ENCODE data around the gene RNF20. TPM values are rescaled to one million over a fixed set of nuclear protein-coding genes. Genes with fewer than 3 reads are reported as not detected.

The RNF20 gene, protein sequence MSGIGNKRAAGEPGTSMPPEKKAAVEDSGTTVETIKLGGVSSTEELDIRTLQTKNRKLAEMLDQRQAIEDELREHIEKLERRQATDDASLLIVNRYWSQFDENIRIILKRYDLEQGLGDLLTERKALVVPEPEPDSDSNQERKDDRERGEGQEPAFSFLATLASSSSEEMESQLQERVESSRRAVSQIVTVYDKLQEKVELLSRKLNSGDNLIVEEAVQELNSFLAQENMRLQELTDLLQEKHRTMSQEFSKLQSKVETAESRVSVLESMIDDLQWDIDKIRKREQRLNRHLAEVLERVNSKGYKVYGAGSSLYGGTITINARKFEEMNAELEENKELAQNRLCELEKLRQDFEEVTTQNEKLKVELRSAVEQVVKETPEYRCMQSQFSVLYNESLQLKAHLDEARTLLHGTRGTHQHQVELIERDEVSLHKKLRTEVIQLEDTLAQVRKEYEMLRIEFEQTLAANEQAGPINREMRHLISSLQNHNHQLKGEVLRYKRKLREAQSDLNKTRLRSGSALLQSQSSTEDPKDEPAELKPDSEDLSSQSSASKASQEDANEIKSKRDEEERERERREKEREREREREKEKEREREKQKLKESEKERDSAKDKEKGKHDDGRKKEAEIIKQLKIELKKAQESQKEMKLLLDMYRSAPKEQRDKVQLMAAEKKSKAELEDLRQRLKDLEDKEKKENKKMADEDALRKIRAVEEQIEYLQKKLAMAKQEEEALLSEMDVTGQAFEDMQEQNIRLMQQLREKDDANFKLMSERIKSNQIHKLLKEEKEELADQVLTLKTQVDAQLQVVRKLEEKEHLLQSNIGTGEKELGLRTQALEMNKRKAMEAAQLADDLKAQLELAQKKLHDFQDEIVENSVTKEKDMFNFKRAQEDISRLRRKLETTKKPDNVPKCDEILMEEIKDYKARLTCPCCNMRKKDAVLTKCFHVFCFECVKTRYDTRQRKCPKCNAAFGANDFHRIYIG
- 20.4 to 22.3 TPM (median 21.9 TPM) in 5 replicates for total RNA-seq (2022; extraction: Qiagen RNA extraction)

DNA sequence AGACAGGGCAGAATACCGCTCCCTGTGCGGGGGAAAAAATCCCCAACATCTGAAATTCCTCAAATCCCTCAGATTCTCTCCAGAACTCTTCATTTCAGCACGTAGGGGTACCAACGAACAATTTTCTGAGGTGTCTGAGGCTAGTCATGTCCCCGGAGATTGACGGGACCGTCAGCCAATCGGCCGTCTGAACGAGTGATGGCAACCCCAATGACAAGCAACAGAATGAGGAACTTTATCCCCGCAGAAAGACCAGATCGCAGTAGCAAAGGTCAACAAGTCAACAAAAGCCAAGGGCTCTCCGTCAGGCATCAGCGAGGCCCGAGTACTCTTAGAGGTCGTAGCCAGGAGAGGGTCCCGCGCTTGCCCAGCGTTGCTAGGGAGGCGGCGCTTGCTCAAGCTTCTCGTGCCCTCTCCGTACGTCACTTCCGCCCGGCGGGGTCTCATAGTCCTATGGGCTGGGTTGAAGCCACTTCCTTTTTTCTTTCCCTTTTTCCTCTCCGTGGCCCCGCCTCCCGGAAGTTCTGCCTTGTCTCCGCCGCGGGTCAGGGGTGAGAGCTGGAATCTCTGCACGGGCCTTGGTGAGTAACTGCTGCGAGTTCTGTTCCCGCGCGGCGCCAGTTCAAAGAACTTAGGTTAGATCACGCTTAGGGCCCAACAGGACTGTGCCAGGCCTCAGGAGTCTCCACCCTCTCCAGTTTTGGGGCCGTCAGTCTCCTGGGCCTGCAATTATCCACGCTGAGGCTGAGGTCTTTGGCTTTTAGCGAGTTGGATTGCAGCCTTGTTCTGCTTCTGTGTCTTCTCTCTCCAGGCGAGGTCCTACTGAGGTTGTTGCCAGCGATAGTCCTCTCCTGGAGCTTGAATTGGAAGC is at the start of gene RNF20:
RNF20 (plus strand) TSS at position 520 of the 871 bp plus-strand sequence. CDS start 1,571 bp downstream, outside the sequence.

DNA sequence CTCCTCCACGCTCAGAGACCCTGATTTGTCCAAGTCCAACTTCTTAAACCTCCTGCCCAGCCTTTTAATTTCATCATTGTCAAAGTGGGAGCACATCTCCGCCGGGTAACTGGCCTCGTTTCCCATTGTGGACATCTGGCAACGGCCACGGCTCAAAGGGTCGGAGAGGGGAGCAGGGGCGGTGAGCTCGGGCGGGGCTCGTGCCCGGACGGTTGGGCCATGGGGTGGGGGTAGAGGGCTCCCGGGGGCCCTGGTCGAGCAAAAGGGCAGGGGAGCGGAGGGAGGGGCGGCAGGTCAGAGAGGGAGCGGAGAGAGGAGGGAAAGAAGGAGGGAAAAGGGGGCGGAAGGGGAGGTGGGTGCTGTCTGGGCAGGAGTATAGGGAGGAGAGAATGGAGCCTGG is 61.1 kb downstream of the RNF20 start, which contains the start of gene PPP3R2:
PPP3R2 (minus strand) TSS at position 174 of the 400 bp plus-strand sequence; CDS start at position 126, 48 bp downstream.

Other genes with a start within 250 kb of the RNF20 start
- 0.23 to 0.45 TPM (median 0.35 TPM) in 5 replicates for gene BAAT, start 148.8 kb upstream of the RNF20 start, total RNA-seq (2022; extraction: Qiagen RNA extraction)
- gene MRPL50, start 135.2 kb upstream of the RNF20 start, total RNA-seq (2022; extraction: Qiagen RNA extraction): 12.5 to 17.8 TPM (median 13.7 TPM) in 5 replicates
- 6.8 to 9.4 TPM (median 6.9 TPM) in 5 replicates for gene ZNF189, start 135.0 kb upstream of the RNF20 start, total RNA-seq (2022; extraction: Qiagen RNA extraction)
- 0.12 TPM in 1 of 5 replicates, not detected in the others for gene ALDOB, start 98.1 kb upstream of the RNF20 start, total RNA-seq (2022; extraction: Qiagen RNA extraction)
- gene PPP3R2, start 61.1 kb downstream of the RNF20 start, total RNA-seq (2022; extraction: Qiagen RNA extraction): not detected in 5 replicates
- gene GRIN3A, start 204.8 kb downstream of the RNF20 start, total RNA-seq (2022; extraction: Qiagen RNA extraction): not detected in 5 replicates

Measured in A549 treated with Mapracorat at 1 μM for 4 hours (cell line).